ENCODE data around the gene FSTL5. TPM values are rescaled to one million over a fixed set of nuclear protein-coding genes. Genes with fewer than 3 reads are reported as not detected.

FSTL5 gene
- total RNA-seq, 2 donors from 2014 or later = not detected

DNA sequence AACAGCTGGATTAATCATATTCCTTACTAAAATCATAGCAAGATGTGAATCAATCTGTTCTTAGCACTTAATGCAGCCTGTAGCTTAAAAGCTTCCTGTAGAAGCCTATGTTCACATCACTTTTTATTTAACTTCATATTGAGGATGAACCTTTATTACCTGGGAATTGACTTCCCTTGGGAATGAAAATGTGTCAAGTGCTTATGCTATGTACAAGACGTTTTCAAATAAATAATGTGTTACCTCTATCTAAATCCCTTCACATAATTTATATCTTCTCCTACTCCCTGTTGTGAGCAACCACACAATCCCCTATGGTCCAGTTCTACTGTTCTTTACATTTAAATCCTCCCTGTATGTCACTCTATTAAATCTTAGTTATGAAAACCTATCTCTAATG lies 633.1 kb downstream of the FSTL5 start:
- H3K27ac ChIP-seq = no peak overlapping the region
- TF ChIP-seq, protein P1, sequence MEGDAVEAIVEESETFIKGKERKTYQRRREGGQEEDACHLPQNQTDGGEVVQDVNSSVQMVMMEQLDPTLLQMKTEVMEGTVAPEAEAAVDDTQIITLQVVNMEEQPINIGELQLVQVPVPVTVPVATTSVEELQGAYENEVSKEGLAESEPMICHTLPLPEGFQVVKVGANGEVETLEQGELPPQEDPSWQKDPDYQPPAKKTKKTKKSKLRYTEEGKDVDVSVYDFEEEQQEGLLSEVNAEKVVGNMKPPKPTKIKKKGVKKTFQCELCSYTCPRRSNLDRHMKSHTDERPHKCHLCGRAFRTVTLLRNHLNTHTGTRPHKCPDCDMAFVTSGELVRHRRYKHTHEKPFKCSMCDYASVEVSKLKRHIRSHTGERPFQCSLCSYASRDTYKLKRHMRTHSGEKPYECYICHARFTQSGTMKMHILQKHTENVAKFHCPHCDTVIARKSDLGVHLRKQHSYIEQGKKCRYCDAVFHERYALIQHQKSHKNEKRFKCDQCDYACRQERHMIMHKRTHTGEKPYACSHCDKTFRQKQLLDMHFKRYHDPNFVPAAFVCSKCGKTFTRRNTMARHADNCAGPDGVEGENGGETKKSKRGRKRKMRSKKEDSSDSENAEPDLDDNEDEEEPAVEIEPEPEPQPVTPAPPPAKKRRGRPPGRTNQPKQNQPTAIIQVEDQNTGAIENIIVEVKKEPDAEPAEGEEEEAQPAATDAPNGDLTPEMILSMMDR (IDR thresholded peaks at IDR 0.05) = no peak
- no peak for DNase-seq (ENCODE audit: low spot score)
- no peak overlapping the region for H3K4me3 ChIP-seq
- H3K9me3 ChIP-seq = no peaks in the 10 kb centered on the region
- H3K27me3 ChIP-seq = no peaks in the 10 kb centered on the region
- H3K4me1 ChIP-seq = no peaks in the 10 kb centered on the region
- H3K36me3 ChIP-seq = no peaks in the 10 kb centered on the region

DNA sequence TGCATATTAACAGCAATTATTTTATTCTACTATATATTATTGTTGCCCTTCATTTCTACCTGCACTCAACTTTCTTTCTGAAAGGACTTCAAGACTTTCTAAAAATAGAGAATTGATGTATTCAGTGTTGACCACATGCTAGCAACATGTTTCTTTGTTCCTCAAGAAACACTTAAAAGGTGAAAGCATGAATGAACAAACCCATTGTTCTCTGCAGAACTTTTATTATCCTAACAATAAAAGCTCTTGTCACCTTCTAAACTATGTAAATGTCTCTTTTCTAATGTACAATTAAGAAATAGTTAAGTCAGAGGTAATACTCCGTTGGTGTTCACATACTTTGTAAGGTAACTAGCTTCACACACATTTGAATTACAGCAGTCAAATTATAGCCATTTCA lies 638.7 kb downstream of the FSTL5 start:
- Histone ChIP-seq H3K4me3 (no peak overlapping the region), H3K36me3 (no peaks in the 10 kb centered on the region), H3K27ac (no peak overlapping the region), H3K27me3 (no peaks in the 10 kb centered on the region), H3K9me3 (no peaks in the 10 kb centered on the region), H3K4me1 (no peaks in the 10 kb centered on the region)
- DNase-seq (ENCODE audit: low spot score) = no peak
- TF ChIP-seq, protein P1 (IDR thresholded peaks at IDR 0.05) = no peak

DNA sequence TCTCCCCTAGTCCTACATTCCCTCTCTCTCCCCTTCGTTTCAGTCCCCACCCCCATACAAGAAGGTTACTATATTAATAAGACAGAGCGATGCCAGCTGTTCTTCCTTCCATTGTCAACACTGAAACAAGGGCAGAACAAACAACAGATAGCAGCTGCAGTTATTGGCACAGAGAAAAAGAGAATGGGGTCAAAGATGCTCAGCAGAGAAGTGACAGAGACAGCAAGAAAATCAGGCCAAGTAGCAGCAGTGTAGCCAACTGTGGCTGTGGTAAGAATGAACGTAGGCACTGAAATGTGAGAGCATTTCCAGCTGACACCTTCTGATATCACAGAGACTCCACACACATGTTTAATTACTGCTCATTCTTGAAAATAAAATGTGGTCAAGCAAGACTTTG lies 641.8 kb downstream of the FSTL5 start:
- TF ChIP-seq, protein P1 (IDR thresholded peaks at IDR 0.05) = no peak
- Histone ChIP-seq H3K36me3 (no peaks in the 10 kb centered on the region), H3K9me3 (no peaks in the 10 kb centered on the region), H3K4me3 (no peak overlapping the region), H3K4me1 (no peaks in the 10 kb centered on the region), H3K27me3 (no peaks in the 10 kb centered on the region), H3K27ac (no peak overlapping the region)
- no peak for DNase-seq (ENCODE audit: low spot score)

DNA sequence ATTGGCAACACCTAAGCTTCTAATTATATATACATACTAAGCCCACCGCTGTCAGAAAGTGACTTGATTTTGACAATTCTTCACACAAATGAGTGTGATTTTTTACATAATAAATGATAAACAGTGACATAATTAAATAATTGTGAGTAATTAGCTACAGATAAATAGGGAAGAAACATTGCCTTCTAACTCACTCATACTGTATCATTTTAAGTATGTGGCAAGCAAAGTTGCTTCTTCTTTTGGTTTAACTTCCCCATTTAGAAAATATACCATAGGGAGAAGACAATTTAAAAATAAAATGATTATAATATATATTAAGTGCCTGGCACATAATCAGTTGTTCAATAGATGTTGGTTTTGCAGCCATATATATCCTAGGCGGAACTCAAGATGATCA lies 644.2 kb downstream of the FSTL5 start:
- H3K27ac ChIP-seq = no peak overlapping the region
- TF ChIP-seq, protein P1 (IDR thresholded peaks at IDR 0.05) = no peak
- no peaks in the 10 kb centered on the region for H3K9me3 ChIP-seq

DNA sequence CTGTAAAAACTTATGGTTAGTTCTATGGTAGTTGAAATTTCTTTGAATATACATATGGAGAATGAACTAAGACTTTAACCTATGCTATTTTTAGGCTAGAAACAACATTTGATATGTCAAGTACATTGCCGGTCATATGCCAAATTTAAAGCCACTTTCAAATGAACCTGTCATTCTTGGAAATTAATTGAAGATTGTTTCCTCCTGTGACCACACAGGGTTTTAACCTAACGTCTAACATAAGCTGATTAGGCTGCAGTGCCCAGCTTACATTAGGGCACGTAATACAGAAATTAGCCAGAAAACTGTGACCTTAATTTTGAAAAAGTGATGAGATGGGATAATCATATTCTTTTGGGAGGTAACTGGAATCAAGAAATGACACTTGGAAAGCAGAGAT lies 645.9 kb downstream of the FSTL5 start:
- TF ChIP-seq, protein P1 (IDR thresholded peaks at IDR 0.05) = no peak
- Histone ChIP-seq H3K9me3 (no peaks in the 10 kb centered on the region), H3K4me3 (no peak overlapping the region), H3K4me1 (no peaks in the 10 kb centered on the region), H3K27ac (no peak overlapping the region), H3K27me3 (no peaks in the 10 kb centered on the region), H3K36me3 (no peaks in the 10 kb centered on the region)
- DNase-seq (ENCODE audit: low spot score) = no peak

More for the DNA sequence above, 644.2 kb downstream of the FSTL5 start:
- Histone ChIP-seq H3K27me3 (no peaks in the 10 kb centered on the region), H3K4me3 (no peak overlapping the region), H3K36me3 (no peaks in the 10 kb centered on the region), H3K4me1 (no peaks in the 10 kb centered on the region)
- no peak for DNase-seq (ENCODE audit: low spot score)

DNA sequence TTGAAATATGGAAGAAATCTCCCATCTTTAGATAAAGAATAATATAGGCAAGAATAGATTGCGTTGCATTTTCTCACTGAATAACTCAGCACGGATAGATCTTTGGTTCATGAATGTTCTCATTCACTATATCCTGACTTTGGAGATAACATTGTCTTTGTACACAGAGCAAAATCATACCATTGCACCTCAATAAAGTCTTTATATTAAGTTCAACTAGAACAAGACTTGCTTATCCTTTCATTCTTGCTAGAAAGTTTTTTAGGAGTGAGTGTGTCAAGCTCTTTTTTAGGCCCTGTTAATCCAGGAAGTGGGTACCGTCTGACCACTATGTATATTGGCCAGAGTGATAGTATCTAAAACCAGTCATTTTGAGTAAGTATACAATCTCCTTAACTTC lies 658.7 kb downstream of the FSTL5 start:
- no peaks in the 10 kb centered on the region for H3K36me3 ChIP-seq
- DNase-seq (ENCODE audit: low spot score) = no peak
- H3K4me1 ChIP-seq = no peaks in the 10 kb centered on the region
- TF ChIP-seq, protein P1 (IDR thresholded peaks at IDR 0.05) = no peak
- H3K27me3 ChIP-seq = no peaks in the 10 kb centered on the region
- no peak overlapping the region for H3K4me3 ChIP-seq
- no peaks in the 10 kb centered on the region for H3K9me3 ChIP-seq
- no peak overlapping the region for H3K27ac ChIP-seq
